Endothelial cell of coronary artery (primary cell): ENCODE measurements around the gene ALOX15. TPM values are rescaled to one million over a fixed set of nuclear protein-coding genes. Genes with fewer than 3 reads are reported as not detected.

Experiments used
- total RNA-seq: library from RNA; depleted of rRNA; stranded (reverse); fragments of >200 nt; gene quantifications from 2 replicates; pipeline ENCODE4 v1.2.3, GENCODE V29; 2014

Gene ALOX15, protein sequence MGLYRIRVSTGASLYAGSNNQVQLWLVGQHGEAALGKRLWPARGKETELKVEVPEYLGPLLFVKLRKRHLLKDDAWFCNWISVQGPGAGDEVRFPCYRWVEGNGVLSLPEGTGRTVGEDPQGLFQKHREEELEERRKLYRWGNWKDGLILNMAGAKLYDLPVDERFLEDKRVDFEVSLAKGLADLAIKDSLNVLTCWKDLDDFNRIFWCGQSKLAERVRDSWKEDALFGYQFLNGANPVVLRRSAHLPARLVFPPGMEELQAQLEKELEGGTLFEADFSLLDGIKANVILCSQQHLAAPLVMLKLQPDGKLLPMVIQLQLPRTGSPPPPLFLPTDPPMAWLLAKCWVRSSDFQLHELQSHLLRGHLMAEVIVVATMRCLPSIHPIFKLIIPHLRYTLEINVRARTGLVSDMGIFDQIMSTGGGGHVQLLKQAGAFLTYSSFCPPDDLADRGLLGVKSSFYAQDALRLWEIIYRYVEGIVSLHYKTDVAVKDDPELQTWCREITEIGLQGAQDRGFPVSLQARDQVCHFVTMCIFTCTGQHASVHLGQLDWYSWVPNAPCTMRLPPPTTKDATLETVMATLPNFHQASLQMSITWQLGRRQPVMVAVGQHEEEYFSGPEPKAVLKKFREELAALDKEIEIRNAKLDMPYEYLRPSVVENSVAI
- not detected in 2 replicates for total RNA-seq

GRCh38 chr17:4641297-4642195 is at the start of gene ALOX15:
TSS of gene ALOX15 (minus strand) at chr17:4641678. CDS start at chr17:4641651, 27 bp downstream.

GRCh38 chr17:4584101-4584916 is 57.2 kb downstream of the ALOX15 start, which contains the start of gene SMTNL2:
TSS of gene SMTNL2 (plus strand) at chr17:4584529. CDS start at chr17:4584606, 77 bp downstream.

Other genes starting within 250 kb of the ALOX15 start
- 0.09 TPM in 2 replicates for gene SPNS3, start 207.7 kb downstream of the ALOX15 start, total RNA-seq
- gene SPNS2, start 142.8 kb downstream of the ALOX15 start, total RNA-seq: 4.6 and 10.3 TPM in 2 replicates
- 53.6 and 61.1 TPM in 2 replicates for gene MYBBP1A, start 86.3 kb downstream of the ALOX15 start, total RNA-seq
- gene GGT6, start 81.1 kb downstream of the ALOX15 start, total RNA-seq: not detected in 2 replicates
- gene SMTNL2, start 57.1 kb downstream of the ALOX15 start, total RNA-seq: under 0.01 TPM in 1 of 2 replicates, not detected in the other
- 14.3 and 17.8 TPM in 2 replicates for gene PELP1, start 62.5 kb upstream of the ALOX15 start, total RNA-seq
- 5.3 and 7.0 TPM in 2 replicates for gene ARRB2, start 69.0 kb upstream of the ALOX15 start, total RNA-seq
- 9.3 and 10.7 TPM in 2 replicates for gene MED11, start 89.8 kb upstream of the ALOX15 start, total RNA-seq
- under 0.01 TPM in 1 of 2 replicates, not detected in the other for gene ZMYND15, start 98.2 kb upstream of the ALOX15 start, total RNA-seq
- 1.3 and 1.4 TPM in 2 replicates for gene CXCL16, start 98.2 kb upstream of the ALOX15 start, total RNA-seq
- gene TM4SF5, start 130.2 kb upstream of the ALOX15 start, total RNA-seq: not detected in 2 replicates
- gene VMO1, start 144.7 kb upstream of the ALOX15 start, total RNA-seq: 0.19 and 0.45 TPM in 2 replicates
- not detected in 2 replicates for gene GLTPD2, start 147.3 kb upstream of the ALOX15 start, total RNA-seq
- 196 and 275 TPM in 2 replicates for gene PSMB6, start 154.5 kb upstream of the ALOX15 start, total RNA-seq
- 28.0 and 28.3 TPM in 2 replicates for gene PLD2, start 165.5 kb upstream of the ALOX15 start, total RNA-seq
- gene MINK1, start 191.7 kb upstream of the ALOX15 start, total RNA-seq: 30.8 and 48.3 TPM in 2 replicates